Measurements from ENCODE around the gene ZNHIT2. TPM values are rescaled to one million over a fixed set of nuclear protein-coding genes. Genes with fewer than 3 reads are reported as not detected.

Gene ZNHIT2
- total and polyA plus RNA-seq, 2 of the 8 experiments (the other 6 are each of a cell fraction or from before 2014, with no cell fraction given): 13.0 to 16.1 TPM

DNA sequence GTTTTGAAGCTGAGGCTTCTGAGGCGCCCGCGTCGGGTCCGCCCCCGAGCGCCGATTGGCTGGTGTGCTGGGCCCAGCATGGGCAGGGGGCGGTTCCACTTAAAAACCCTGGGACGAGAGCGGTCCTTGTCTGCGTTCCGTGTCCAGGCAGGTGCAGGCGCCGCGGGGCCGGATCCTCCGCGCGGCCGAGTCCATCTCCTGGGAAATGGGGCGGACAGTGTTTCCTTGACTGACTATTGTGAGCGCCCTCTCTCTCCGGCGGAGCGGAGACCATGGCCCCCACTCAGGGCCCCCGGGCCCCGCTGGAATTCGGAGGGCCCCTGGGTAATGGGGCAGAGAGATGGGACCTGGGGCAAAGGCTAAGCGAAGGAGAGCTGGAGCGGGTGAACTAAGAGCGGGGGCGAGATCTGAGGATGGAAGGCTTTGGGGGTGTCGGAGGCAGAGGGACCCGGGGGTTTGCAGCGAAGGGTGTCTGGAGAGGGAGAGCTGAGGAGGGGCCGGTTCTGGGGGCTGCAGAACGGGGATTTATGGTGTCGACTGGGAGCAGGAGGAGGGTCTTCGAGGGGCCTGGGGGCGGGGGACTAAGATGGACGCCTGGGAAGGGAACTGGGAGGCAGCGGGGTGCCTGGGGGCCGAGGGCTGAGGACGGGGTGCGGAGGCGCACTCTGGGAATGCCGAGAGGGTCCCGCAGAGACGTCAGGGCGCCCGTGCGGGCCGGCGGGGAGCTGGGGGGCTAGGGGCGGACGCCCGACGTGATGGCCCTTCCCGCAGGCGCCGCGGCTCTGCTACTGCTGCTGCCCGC is 5.6 kb downstream of the ZNHIT2 start, which contains the start of gene TM7SF2:
TM7SF2 (plus strand) TSS at position 129 of the 802 bp plus-strand sequence; CDS start at position 273, 144 bp downstream.
- no peaks in the 10 kb centered on the region for H3K9me3 ChIP-seq (ENCODE audit: insufficient read depth in 2 of 2, low read depth in 1 of 2, low read length in 1 of 2)
- no peak within 1 kb of the TSS for H3K14ac ChIP-seq (ENCODE audit: insufficient read length)
- no peak within 1 kb of the TSS for H2AFZ ChIP-seq (ENCODE audit: low read length)
- peak within 1 kb of the TSS; percentile 88; the same call in 1 of the 2 replicates for H2BK5ac ChIP-seq (ENCODE audit: low read depth, low read length)
- H3K27ac ChIP-seq (ENCODE audit: low read depth, low read length): peak within 1 kb of the TSS; percentile 42; the same call in 1 of the 2 replicates
- WGBS, 2 experiments (ENCODE audit: extremely low coverage in 1 of 2, insufficient coverage in 1 of 2, insufficient read length in 1 of 2, insufficient replicate concordance in 2 of 2, low coverage in 1 of 2, low lambda C conversion rate in 2 of 2, missing lambda C conversion rate in 1 of 2): 3% methylated on average over 32 of the region's 64 CpGs; no CpG with 5 or more reads in 1 of the 2 experiments
- H4K20me1 ChIP-seq (replicated peaks in 1 of 2; ENCODE audit: control insufficient read depth in 1 of 2, insufficient read depth in 2 of 2, low read length in 2 of 2): peaks cover 0 to 21% of the 10 kb centered on the region in 2 experiments
- H4K8ac ChIP-seq (ENCODE audit: extremely low read depth, insufficient read depth, low read length): peak within 1 kb of the TSS; percentile 47
- peaks cover 0 to 6% of the 10 kb centered on the region in 2 experiments; a peak in 1 of 4 replicates for H3K79me2 ChIP-seq (ENCODE audit: control insufficient read depth in 1 of 2, insufficient read depth in 2 of 2, low read length in 2 of 2)
- H3K23me2 ChIP-seq (ENCODE audit: low read depth, low read length): peaks cover 16% of the 10 kb centered on the region; the same call in 1 of the 2 replicates
- peak within 1 kb of the TSS; percentile 72 for H4K91ac ChIP-seq (replicated peaks; ENCODE audit: insufficient read length, low read length)
- peaks cover 8% of the 10 kb centered on the region for H3K79me1 ChIP-seq (ENCODE audit: low read depth, low read length)
- peak within 1 kb of the TSS; percentile 76 to 90 (median 85) for H3K4me3 ChIP-seq (ENCODE audit: extremely low read depth in 1 of 4, insufficient read depth in 2 of 4, low read depth in 3 of 4, low read length in 4 of 4)
- peak within 1 kb of the TSS; percentile 71 to 95 for H3K4me2 ChIP-seq (ENCODE audit: insufficient read depth in 1 of 2, low read depth in 2 of 2, low read length in 2 of 2)
- H2BK20ac ChIP-seq (ENCODE audit: low read length): 0 out of 2 replicates have a peak within 1 kb of the TSS, but pooled peaks have one; percentile 93
- no peak within 1 kb of the TSS for H3K56ac ChIP-seq (replicated peaks; ENCODE audit: insufficient read length, low read depth, low read length)
- FAIRE-seq (no peak), DNase-seq (ENCODE audit: low read depth in 1 of 2, low spot score in 2 of 2) (peak; percentile 85 to 95)
- H2BK15ac ChIP-seq (ENCODE audit: low read length): no peak within 1 kb of the TSS; the same call in 1 of the 2 replicates
- H3K23ac ChIP-seq (ENCODE audit: insufficient read length): no peak within 1 kb of the TSS
- no peaks in the 10 kb centered on the region for H3K27me3 ChIP-seq (replicated peaks in 1 of 4; ENCODE audit: control insufficient read depth in 3 of 4, extremely low read depth in 1 of 4, insufficient read depth in 3 of 4, low read length in 3 of 4)
- H4K5ac ChIP-seq (ENCODE audit: insufficient read length, low read depth, low read length): peak within 1 kb of the TSS; percentile 78
- H3K9ac ChIP-seq (replicated peaks in 1 of 4; ENCODE audit: extremely low read depth in 1 of 4, low read depth in 3 of 4, low read length in 3 of 4): peak within 1 kb of the TSS; percentile 54 to 66 (median 58)
- H2BK12ac ChIP-seq (ENCODE audit: low read depth, low read length): peak within 1 kb of the TSS; percentile 68; the same call in 1 of the 2 replicates
- H3K4me1 ChIP-seq (replicated peaks in 1 of 4; ENCODE audit: control insufficient read depth in 3 of 4, insufficient read depth in 4 of 4, low read length in 3 of 4): peaks cover 2 to 26% (median 19%) of the 10 kb centered on the region in 4 experiments
- peak within 1 kb of the TSS; percentile 71 for H3K18ac ChIP-seq (ENCODE audit: extremely low read depth, low read length)
- H3K36me3 ChIP-seq (ENCODE audit: control insufficient read depth in 2 of 4, insufficient read depth in 4 of 4, low read length in 3 of 4): peaks cover 0 to 13% (median 3%) of the 10 kb centered on the region in 4 experiments; a peak in 2 of 8 replicates
- no peak within 1 kb of the TSS for H2BK120ac ChIP-seq (replicated peaks; ENCODE audit: low read depth, low read length)
- no peak within 1 kb of the TSS for H3K4ac ChIP-seq (replicated peaks; ENCODE audit: insufficient read length, low read depth, low read length)
- ChIA-PET CTCF (ENCODE audit: partially characterized antibody) (interaction anchor here (0.5 to 7.9 kb wide), 33 partner anchors 9 to 450 kb away, joined by 3 to 85 read pairs (median 5); partner anchors contain the start of genes ARL2, CAPN1, FAU and GPHA2), POLR2A (ENCODE audit: partially characterized antibody) (interaction anchor here (0.6 to 17.4 kb wide), 41 partner anchors 9 to 1097 kb away, joined by 3 to 305 read pairs (median 3); partner anchors contain the start of genes ARL2, BATF2, CAPN1 and CDCA5)
- peak within 1 kb of the TSS; percentile 45; the same call in 1 of the 2 replicates for H2AK5ac ChIP-seq (ENCODE audit: low read depth, low read length)
- no peak for TF ChIP-seq GABPA (IDR thresholded peaks at IDR 0.05; ENCODE audit: borderline replicate concordance, insufficient read depth, low read length)
- TF ChIP-seq CREB1 (IDR thresholded peaks at IDR 0.05): 0 out of 2 replicates have a peak, but pooled peaks have one; percentile 8
- TF ChIP-seq EZH2 (IDR thresholded peaks at IDR 0.05; ENCODE audit: low read depth, low read length, severe bottlenecking): no peak
- peak; percentile 71 for TF ChIP-seq PHF8 (conservative IDR thresholded peaks at IDR 0.05; ENCODE audit: low read depth, low read length)
- no peak for TF ChIP-seq MAFK (IDR thresholded peaks at IDR 0.05; ENCODE audit: low read depth, low read length)
- TF ChIP-seq SIN3A (conservative IDR thresholded peaks at IDR 0.05 in 1 of 2, IDR thresholded peaks at IDR 0.05 in 1 of 2; ENCODE audit: low read depth in 1 of 2, low read length in 2 of 2): peak in 1 of 2 experiments; percentile 46; a peak in 1 of 4 replicates
- no peak; the same call in 1 of the 2 replicates for TF ChIP-seq E2F6 (IDR thresholded peaks at IDR 0.05)
- TF ChIP-seq KDM4A (IDR thresholded peaks at IDR 0.05; ENCODE audit: low read depth, low read length, severe bottlenecking): no peak
- TF ChIP-seq POLR2A (IDR thresholded peaks at IDR 0.05; ENCODE audit: control extremely low read depth in 1 of 2, low read depth in 2 of 2, low read length in 2 of 2): peak in 1 of 2 experiments; percentile 91; a peak in 2 of 3 replicates
